H1 (cell line): ENCODE measurements around the gene SKP1. TPM values are rescaled to one million over a fixed set of nuclear protein-coding genes. Genes with fewer than 3 reads are reported as not detected.

Source experiments
- BCL11A ChIP-seq, 2 experiments: IDR thresholded peaks; one replicate each; pipeline ENCODE4 v1.6.1; 2011; ENCODE audit warnings: low read depth in 2 of 2, low read length in 2 of 2, mild to moderate bottlenecking in 2 of 2
- RNF2 ChIP-seq: fragments of 200-900, 300-1000 bp; sonication (generic); IDR thresholded peaks from 2 replicates; pipeline ENCODE4 v1.7.1; 2016; ENCODE audit warnings: borderline replicate concordance, low read depth, mild to moderate bottlenecking, antibody characterized with exemption, low read length; ENCODE audit not compliant: poor library complexity, severe bottlenecking; ENCODE audit errors: missing control alignments
- TAF1 ChIP-seq: IDR thresholded peaks from 2 replicates; pipeline ENCODE4 v1.6.1; 2011; ENCODE audit warnings: mild to moderate bottlenecking, low read depth, low read length
- polyA plus RNA-seq, 7 experiments: library from polyadenylated mRNA; depleted of rRNA in 3 of 7; stranded (reverse) in 5 of 7; unstranded in 2 of 7; fragments of >200 nt in 5 of 7; fragments of 200-250 nt in 2 of 7; gene quantifications; 1 replicate in 5 of 7; 2 replicates in 1 of 7; 4 replicates in 1 of 7; pipeline versions ENCODE4 v1.2.1 to v1.2.3, GENCODE V29; 2011 to 2013; ENCODE audit warnings: missing spikeins in 2 of 7, mixed read lengths in 2 of 7
- total RNA-seq: library from RNA; stranded (reverse); fragmentation: NEBNext Ultra II Directional; extraction: Animal tissue kit (Norgen Biotek cat#: 25700); gene quantifications from 2 replicates; pipeline ENCODE4 v1.2.1, GENCODE V29; 2021

Gene SKP1
- total and polyA plus RNA-seq, 2 of the 8 experiments (the other 6 are each of a cell fraction or from before 2014, with no cell fraction given) = 163 to 332 TPM

- no peak for TF ChIP-seq RNF2
- no peak for TF ChIP-seq BCL11A (IDR thresholded peaks at IDR 0.05; ENCODE audit: low read depth in 2 of 2, low read length in 2 of 2)
- TF ChIP-seq TAF1 = no peak
- TF ChIP-seq, all 59 proteins: peak for 9
Observed at GRCh38 chr5:134101686-134102439, 74.9 kb downstream of the SKP1 start (continued).
